WERI-Rb-1 (cell line): ENCODE data around the gene ARL4C.

Experiments
- DNase-seq: peaks from one replicate; pipeline ENCODE4 v3.0.0-alpha.2; 2020
- H3K27ac ChIP-seq: fragments of 250-450 bp; sonication (Bioruptor Pico); 2 replicates; pipeline ENCODE4 v1.5.1; 2020; ENCODE audit warnings: mild to moderate bottlenecking, moderate library complexity
- H3K27me3 ChIP-seq: fragments of 250-450 bp; sonication (Bioruptor Pico); 2 replicates; pipeline ENCODE4 v1.5.1; 2021; ENCODE audit warnings: mild to moderate bottlenecking, low read depth, moderate library complexity; ENCODE audit not compliant: insufficient read depth, severe bottlenecking
- H3K36me3 ChIP-seq: fragments of 250-450 bp; sonication (Bioruptor Pico); 2 replicates; pipeline ENCODE4 v1.5.1; 2020; ENCODE audit warnings: mild to moderate bottlenecking, moderate library complexity
- H3K4me3 ChIP-seq: 2 replicates; pipeline ENCODE4 v1.5.1; 2011; ENCODE audit warnings: low read depth, mild to moderate bottlenecking, control low read depth, low read length
- H3K9me3 ChIP-seq: fragments of 250-450 bp; sonication (Bioruptor Pico); 2 replicates; pipeline ENCODE4 v1.5.1; 2021; ENCODE audit warnings: mild to moderate bottlenecking, moderate library complexity; ENCODE audit not compliant: severe bottlenecking
- CTCF ChIP-seq: IDR thresholded peaks from 2 replicates; pipeline ENCODE4 v1.5.1; 2011; ENCODE audit warnings: low read depth, mild to moderate bottlenecking, control low read depth, inconsistent platforms, low read length

Gene ARL4C, protein sequence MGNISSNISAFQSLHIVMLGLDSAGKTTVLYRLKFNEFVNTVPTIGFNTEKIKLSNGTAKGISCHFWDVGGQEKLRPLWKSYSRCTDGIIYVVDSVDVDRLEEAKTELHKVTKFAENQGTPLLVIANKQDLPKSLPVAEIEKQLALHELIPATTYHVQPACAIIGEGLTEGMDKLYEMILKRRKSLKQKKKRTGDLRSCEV

DNA sequence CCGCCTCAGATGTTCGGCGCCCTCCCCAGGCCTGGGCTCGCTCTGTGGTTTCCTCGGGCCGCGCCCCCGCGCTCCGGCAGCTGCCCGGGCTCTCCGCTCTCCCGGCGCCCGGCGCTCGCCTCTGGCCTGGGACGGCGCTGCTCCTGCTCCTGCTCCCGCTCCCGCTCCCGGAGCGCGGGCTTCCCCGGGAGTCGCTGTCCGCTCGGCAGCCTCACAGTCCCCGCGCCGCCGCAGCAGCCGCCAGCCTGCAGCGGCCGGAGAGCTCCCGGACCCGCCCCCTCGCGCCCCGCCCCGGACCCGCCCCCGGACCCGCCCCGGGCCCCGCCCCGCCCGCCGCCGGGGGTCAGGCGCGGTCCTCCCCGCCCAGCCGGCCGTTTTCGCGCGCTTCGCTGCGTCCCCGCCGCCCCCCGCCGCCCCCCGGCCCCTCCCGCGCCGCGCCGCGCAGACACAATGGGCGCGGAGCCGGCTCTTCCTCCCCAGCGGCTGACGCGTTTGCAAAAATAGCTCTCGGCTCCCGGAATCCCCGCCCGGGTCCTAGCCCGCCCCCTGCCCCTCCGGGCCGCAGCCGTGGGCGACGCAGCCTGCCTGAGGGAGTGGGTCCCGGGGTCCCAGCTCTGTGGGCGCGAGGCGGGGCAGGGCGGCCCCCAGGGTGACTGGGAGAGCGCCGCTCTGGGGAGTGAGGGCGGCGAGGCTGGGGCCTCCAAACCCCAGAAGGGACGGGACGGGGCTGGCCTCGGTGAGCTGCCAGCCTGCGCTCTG, at the start of gene ARL4C:
ARL4C (minus strand) TSS at position 247 of the 759 bp plus-strand sequence. CDS start 495 bp downstream, outside the sequence.
- Histone ChIP-seq H3K4me3 (peak within 1 kb of the TSS; percentile 73), H3K27me3 (no peaks in the 10 kb centered on the region), H3K9me3 (no peaks in the 10 kb centered on the region), H3K27ac (peak within 1 kb of the TSS; percentile 88), H3K36me3 (no peaks in the 10 kb centered on the region)
- DNase-seq = peak; percentile 50
- no peak for TF ChIP-seq CTCF

DNA sequence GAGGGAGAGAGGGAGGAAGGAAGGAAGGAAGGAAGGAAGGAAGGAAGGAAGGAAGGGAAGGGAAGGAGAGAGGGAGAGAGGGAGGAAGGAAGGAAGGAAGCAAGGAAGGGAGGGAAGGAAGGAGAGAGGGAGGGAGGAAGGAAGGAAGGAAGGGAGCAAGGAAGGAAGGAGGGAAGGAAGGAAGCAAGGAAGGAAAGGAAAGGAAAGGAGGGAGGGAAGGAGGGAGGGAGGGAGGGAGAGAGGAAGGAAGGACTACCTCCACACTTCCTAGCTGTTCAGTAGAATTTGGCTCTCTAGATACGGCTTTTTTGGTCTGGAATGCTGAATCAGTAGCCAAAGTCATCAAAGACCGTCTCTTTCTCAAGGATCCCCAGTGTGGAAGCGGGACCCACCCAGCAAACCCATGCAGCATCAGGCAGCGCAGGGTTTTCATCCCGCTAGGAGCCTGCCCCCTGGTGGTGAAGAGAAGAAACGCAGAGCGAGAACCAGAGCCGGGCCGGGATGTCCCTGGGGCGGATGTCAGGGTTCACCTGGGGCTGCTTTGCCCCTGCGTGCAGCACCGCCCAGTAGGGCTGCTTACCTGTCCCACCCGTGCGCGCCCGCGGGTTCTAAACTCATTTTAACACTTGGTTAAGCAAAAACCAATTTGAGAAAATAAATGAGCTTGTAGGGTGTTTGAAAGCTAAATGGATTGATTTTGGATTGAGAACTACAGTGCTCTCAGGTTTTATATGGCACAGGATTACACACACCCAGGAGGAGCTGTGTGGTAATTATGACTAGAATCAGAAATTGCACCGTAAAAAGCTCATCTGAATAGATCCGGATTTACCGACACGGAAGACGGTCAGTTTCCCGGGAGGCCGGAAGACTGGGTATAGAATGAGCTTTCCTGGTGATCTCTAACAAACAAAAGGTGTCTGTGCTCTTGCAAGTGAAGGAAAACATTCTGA, 48.1 kb upstream of the ARL4C start:
- peak overlapping the region; percentile 35; the same call in 1 of the 2 replicates for H3K27ac ChIP-seq
- peak; percentile 87 for DNase-seq
- TF ChIP-seq CTCF = peak; percentile 87
- no peaks in the 10 kb centered on the region for H3K36me3 ChIP-seq
- no peaks in the 10 kb centered on the region for H3K9me3 ChIP-seq
- no peaks in the 10 kb centered on the region for H3K27me3 ChIP-seq
- peak overlapping the region; percentile 26 for H3K4me3 ChIP-seq

- no peaks in the 10 kb centered on the region for H3K36me3 ChIP-seq
- TF ChIP-seq CTCF = no peak
- DNase-seq = no peak
Observed at GRCh38 chr2:234542742-234543141, 45.9 kb upstream of the ARL4C start.

GRCh38 chr2:234537929-234538328, 41.0 kb upstream of the ARL4C start:
- Histone ChIP-seq H3K27me3 (no peaks in the 10 kb centered on the region), H3K9me3 (peaks cover 3% of the 10 kb centered on the region), H3K36me3 (no peaks in the 10 kb centered on the region), H3K4me3 (no peak overlapping the region), H3K27ac (no peak overlapping the region)
- DNase-seq = no peak
- no peak for TF ChIP-seq CTCF

More at GRCh38 chr2:234542742-234543141, 45.9 kb upstream of the ARL4C start:
- Histone ChIP-seq H3K27ac (no peak overlapping the region), H3K9me3 (peaks cover 3% of the 10 kb centered on the region), H3K27me3 (no peaks in the 10 kb centered on the region), H3K4me3 (no peak overlapping the region)

GRCh38 chr2:234536178-234536965, 39.5 kb upstream of the ARL4C start:
- TF ChIP-seq CTCF = no peak
- H3K4me3 ChIP-seq = peak overlapping the region; percentile 2; the same call in 1 of the 2 replicates
- no peaks in the 10 kb centered on the region for H3K27me3 ChIP-seq
- no peaks in the 10 kb centered on the region for H3K36me3 ChIP-seq
- DNase-seq = peak; percentile 85
- H3K9me3 ChIP-seq = peaks cover 3% of the 10 kb centered on the region
- H3K27ac ChIP-seq = peak overlapping the region; percentile 91
